Mesendoderm (in vitro differentiated cells): Measurements from ENCODE around the gene GPR35.

ENCODE experiments used
- DNase-seq: peaks from one replicate; pipeline ENCODE4 v3.0.0; 2013
- H2AK5ac ChIP-seq: 2 replicates; pipeline ENCODE4 v1.6.1; 2013; ENCODE audit warnings: low read length, inconsistent platforms
- H2BK120ac ChIP-seq: 2 replicates; pipeline ENCODE4 v1.6.1; 2013; ENCODE audit warnings: low read depth, mild to moderate bottlenecking, low read length, moderate library complexity, mixed read lengths
- H2BK15ac ChIP-seq: replicated peaks from 2 replicates; pipeline ENCODE4 v1.6.1; 2013; ENCODE audit warnings: low read depth, mild to moderate bottlenecking, moderate library complexity
- H2BK5ac ChIP-seq: 2 replicates; pipeline ENCODE4 v1.6.1; 2013; ENCODE audit warnings: low read length, inconsistent platforms
- H3K18ac ChIP-seq: 2 replicates; pipeline ENCODE4 v1.6.1; 2013; ENCODE audit warnings: mild to moderate bottlenecking, low read length, mixed read lengths
- H3K23ac ChIP-seq: one replicate; pipeline ENCODE4 v1.6.1; 2013; ENCODE audit warnings: low read length
- H3K27ac ChIP-seq: 2 replicates; pipeline ENCODE4 v1.5.1; 2013; ENCODE audit warnings: low read depth, mild to moderate bottlenecking, inconsistent platforms, low read length, moderate library complexity
- H3K27me3 ChIP-seq: 2 replicates; pipeline ENCODE4 v1.6.1; 2013; ENCODE audit warnings: low read length, control low read depth, mild to moderate bottlenecking, inconsistent platforms; ENCODE audit not compliant: insufficient read depth, poor library complexity
- H3K36me3 ChIP-seq: 2 replicates; pipeline ENCODE4 v1.6.1; 2013; ENCODE audit warnings: low read length, inconsistent platforms; ENCODE audit not compliant: control insufficient read depth, insufficient read depth
- H3K4ac ChIP-seq: one replicate; pipeline ENCODE4 v1.6.1; 2013; ENCODE audit warnings: low read depth, mild to moderate bottlenecking, low read length, moderate library complexity
- H3K4me1 ChIP-seq: 2 replicates; pipeline ENCODE4 v1.6.1; 2013; ENCODE audit warnings: low read depth, low read length, inconsistent platforms; ENCODE audit not compliant: control insufficient read depth
- H3K4me2 ChIP-seq: 2 replicates; pipeline ENCODE4 v1.6.1; 2013; ENCODE audit warnings: low read length
- H3K4me3 ChIP-seq: 2 replicates; pipeline ENCODE4 v1.5.1; 2013; ENCODE audit warnings: mild to moderate bottlenecking, low read length
- H3K56ac ChIP-seq: one replicate; pipeline ENCODE4 v1.6.1; 2013; ENCODE audit warnings: low read length
- H3K79me1 ChIP-seq: 2 replicates; pipeline ENCODE4 v1.6.1; 2013; ENCODE audit warnings: low read length, inconsistent platforms
- H3K79me2 ChIP-seq: 2 replicates; pipeline ENCODE4 v1.6.1; 2013; ENCODE audit warnings: mild to moderate bottlenecking, low read length; ENCODE audit not compliant: control insufficient read depth, insufficient read depth
- H3K9ac ChIP-seq: 2 replicates; pipeline ENCODE4 v1.6.1; 2013; ENCODE audit warnings: low read length, inconsistent platforms
- H4K5ac ChIP-seq: one replicate; pipeline ENCODE4 v1.6.1; 2013; ENCODE audit warnings: low read length
- H4K8ac ChIP-seq: one replicate; pipeline ENCODE4 v1.6.1; 2013; ENCODE audit warnings: low read depth, mild to moderate bottlenecking, control low read depth, low read length, moderate library complexity
- WGBS: extraction: QIAGEN DNeasy Blood & Tissue Kit; methylation state at CpG from one replicate; pipeline ENCODE4 v1.1.7; 2013; ENCODE audit warnings: low lambda C conversion rate, missing lambda C conversion rate; ENCODE audit not compliant: insufficient coverage; ENCODE audit errors: extremely low coverage; 5-methylcytosine and 5-hydroxymethylcytosine counted together

The GPR35 gene

GRCh38 chr2:240590681-240591111 is 34.6 kb upstream of the GPR35 start:
- no peak overlapping the region for H2AK5ac ChIP-seq
- H4K8ac ChIP-seq, result no peak overlapping the region
- no peak overlapping the region for H3K4ac ChIP-seq
- no peaks in the 10 kb centered on the region for H3K36me3 ChIP-seq
- H2BK120ac ChIP-seq, result no peak overlapping the region
- no peak overlapping the region for H2BK15ac ChIP-seq
- no peak overlapping the region for H3K9ac ChIP-seq
- no peak for DNase-seq
- H3K23ac ChIP-seq, result no peak overlapping the region
- H3K4me1 ChIP-seq, result peaks cover 7% of the 10 kb centered on the region
- no peak overlapping the region for H3K18ac ChIP-seq
- H3K27ac ChIP-seq, result no peak overlapping the region
- H4K5ac ChIP-seq, result no peak overlapping the region
- no peak overlapping the region for H3K4me2 ChIP-seq
- WGBS, result no CpG with 5 or more reads among the region's 21 CpGs
- peaks cover 15% of the 10 kb centered on the region for H3K79me1 ChIP-seq
- H3K79me2 ChIP-seq, result peaks cover 16% of the 10 kb centered on the region
- H3K27me3 ChIP-seq, result no peaks in the 10 kb centered on the region
- H3K56ac ChIP-seq, result no peak overlapping the region
- H3K4me3 ChIP-seq, result no peak overlapping the region
- H2BK5ac ChIP-seq, result no peak overlapping the region

GRCh38 chr2:240591226-240591625 is 34.1 kb upstream of the GPR35 start:
- Histone ChIP-seq H3K23ac (no peak overlapping the region), H3K9ac (no peak overlapping the region), H3K27ac (no peak overlapping the region), H3K4me2 (no peak overlapping the region), H3K36me3 (peaks cover 2% of the 10 kb centered on the region), H2BK15ac (no peak overlapping the region), H3K27me3 (no peaks in the 10 kb centered on the region), H4K8ac (no peak overlapping the region), H3K56ac (no peak overlapping the region), H2BK120ac (no peak overlapping the region), H3K4me1 (peaks cover 7% of the 10 kb centered on the region), H3K18ac (no peak overlapping the region), H4K5ac (no peak overlapping the region), H2BK5ac (no peak overlapping the region), H3K79me1 (peaks cover 15% of the 10 kb centered on the region), H3K4me3 (no peak overlapping the region), H3K79me2 (peaks cover 13% of the 10 kb centered on the region), H2AK5ac (no peak overlapping the region), H3K4ac (no peak overlapping the region)
- no peak for DNase-seq
- WGBS, result no CpG with 5 or more reads among the region's 6 CpGs

GRCh38 chr2:240591784-240592183 is 33.5 kb upstream of the GPR35 start:
- no CpG with 5 or more reads among the region's 13 CpGs for WGBS
- H2BK5ac ChIP-seq, result no peak overlapping the region
- no peak overlapping the region for H2AK5ac ChIP-seq
- H3K18ac ChIP-seq, result no peak overlapping the region
- H4K5ac ChIP-seq, result no peak overlapping the region
- H3K56ac ChIP-seq, result no peak overlapping the region
- peaks cover 15% of the 10 kb centered on the region for H3K79me1 ChIP-seq
- H3K79me2 ChIP-seq, result peaks cover 13% of the 10 kb centered on the region
- H2BK120ac ChIP-seq, result no peak overlapping the region
- no peak overlapping the region for H3K4ac ChIP-seq
- peaks cover 7% of the 10 kb centered on the region for H3K4me1 ChIP-seq
- no peak overlapping the region for H3K23ac ChIP-seq
- no peaks in the 10 kb centered on the region for H3K27me3 ChIP-seq
- peaks cover 2% of the 10 kb centered on the region for H3K36me3 ChIP-seq
- no peak overlapping the region for H4K8ac ChIP-seq
- no peak overlapping the region for H2BK15ac ChIP-seq
- DNase-seq, result no peak
- no peak overlapping the region for H3K4me2 ChIP-seq
- H3K9ac ChIP-seq, result no peak overlapping the region
- H3K27ac ChIP-seq, result no peak overlapping the region
- H3K4me3 ChIP-seq, result no peak overlapping the region

- Histone ChIP-seq H4K5ac (no peak overlapping the region), H4K8ac (no peak overlapping the region), H3K79me1 (peaks cover 9% of the 10 kb centered on the region), H3K56ac (no peak overlapping the region), H2BK15ac (no peak overlapping the region), H3K23ac (no peak overlapping the region), H3K27me3 (no peaks in the 10 kb centered on the region), H3K4me1 (no peaks in the 10 kb centered on the region), H3K4me2 (no peak overlapping the region), H2BK5ac (no peak overlapping the region), H3K27ac (no peak overlapping the region), H2BK120ac (no peak overlapping the region), H3K18ac (no peak overlapping the region), H3K4ac (no peak overlapping the region), H3K9ac (no peak overlapping the region), H2AK5ac (no peak overlapping the region), H3K79me2 (peaks cover 5% of the 10 kb centered on the region), H3K4me3 (no peak overlapping the region), H3K36me3 (peaks cover 2% of the 10 kb centered on the region)
- WGBS, result no CpG with 5 or more reads among the region's 20 CpGs
- DNase-seq, result no peak
These were observed 32.1 kb upstream of the GPR35 start for GRCh38 chr2:240593026-240593702.

GRCh38 chr2:240593703-240594451 is 31.4 kb upstream of the GPR35 start:
- H3K56ac ChIP-seq, result no peak overlapping the region
- WGBS, result no CpG with 5 or more reads among the region's 19 CpGs
- H3K27ac ChIP-seq, result no peak overlapping the region
- H3K4ac ChIP-seq, result no peak overlapping the region
- DNase-seq, result no peak
- no peak overlapping the region for H3K4me3 ChIP-seq
- H2AK5ac ChIP-seq, result no peak overlapping the region
- peaks cover 2% of the 10 kb centered on the region for H3K36me3 ChIP-seq
- no peak overlapping the region for H2BK15ac ChIP-seq
- no peak overlapping the region for H2BK120ac ChIP-seq
- H3K27me3 ChIP-seq, result no peaks in the 10 kb centered on the region
- no peak overlapping the region for H3K18ac ChIP-seq
- H3K4me1 ChIP-seq, result no peaks in the 10 kb centered on the region
- no peak overlapping the region for H3K4me2 ChIP-seq
- no peak overlapping the region for H3K23ac ChIP-seq
- H4K8ac ChIP-seq, result no peak overlapping the region
- H3K9ac ChIP-seq, result no peak overlapping the region
- peaks cover 3% of the 10 kb centered on the region for H3K79me1 ChIP-seq
- H3K79me2 ChIP-seq, result no peaks in the 10 kb centered on the region
- H2BK5ac ChIP-seq, result no peak overlapping the region
- H4K5ac ChIP-seq, result no peak overlapping the region
